Esophagus squamous epithelium (tissue), 5 donors: ENCODE data around the gene ONECUT3. TPM values are rescaled to one million over a fixed set of nuclear protein-coding genes. Genes with fewer than 3 reads are reported as not detected.

ENCODE experiments used
- DNase-seq: peaks from one replicate; lab custom pipeline; 2025; lab: John Stamatoyannopoulos, UW
- H3K27ac ChIP-seq, 4 donors: fragments of 200-600 bp; sonication (generic); one replicate each; pipeline ENCODE4 v1.5.1; 2016 to 2019; ENCODE audit warnings: mild to moderate bottlenecking in 1 of 4
- H3K27me3 ChIP-seq, 4 donors: fragments of 200-600 bp; sonication (generic); 1 replicate in 3 of 4; 2 replicates in 1 of 4; pipeline versions ENCODE4 v1.5.1 to v1.6.0; 2017 to 2021; ENCODE audit warnings: antibody characterized with exemption in 1 of 4
- H3K36me3 ChIP-seq, 3 donors: fragments of 200-600 bp; sonication (generic); one replicate each; pipeline ENCODE4 v1.5.1; 2016 to 2019
- H3K4me1 ChIP-seq, 3 donors: fragments of 200-600 bp; sonication (generic); one replicate each; pipeline ENCODE4 v1.5.1; 2017 to 2019
- H3K4me3 ChIP-seq, 4 donors: fragments of 200-600 bp; sonication (generic); 1 replicate in 3 of 4; 2 replicates in 1 of 4; pipeline ENCODE4 v1.5.1; 2016 to 2019; ENCODE audit warnings: mild to moderate bottlenecking in 2 of 4, moderate library complexity in 1 of 4
- H3K9me3 ChIP-seq, 3 donors: fragments of 200-600 bp; sonication (generic); one replicate each; pipeline ENCODE4 v1.5.1; 2016 to 2019
- CTCF ChIP-seq, 6 experiments: fragments of 450-650 bp in 4 of 6; fragments of 200-600 bp in 2 of 6; sonication (generic) in 2 of 6; IDR thresholded peaks; one replicate each; pipeline ENCODE4 v1.5.1; 2016 to 2019; ENCODE audit warnings: antibody characterized with exemption in 6 of 6, mild to moderate bottlenecking in 4 of 6, moderate library complexity in 4 of 6
- POLR2A ChIP-seq, 4 donors: fragments of 450-650 bp; IDR thresholded peaks; one replicate each; pipeline ENCODE4 v1.6.1; 2017; ENCODE audit warnings: antibody characterized with exemption in 4 of 4, mild to moderate bottlenecking in 4 of 4, moderate library complexity in 3 of 4
- WGBS, 2 donors: methylation state at CpG; one replicate each; pipeline ENCODE4 v1.1.5; 2018; 5-methylcytosine and 5-hydroxymethylcytosine counted together
- intact Hi-C: fragments of 100-400 bp; cut with DNase I; formaldehyde crosslinking; loops from one replicate; pipeline ENCODE4 v1.15.0; 2022
- total RNA-seq, 4 donors: library from RNA; depleted of rRNA; stranded (reverse); fragments of >200 nt; gene quantifications; one replicate each; pipeline ENCODE4 v1.1.0, GENCODE V29; 2016
- donor health status: DM: yes; HTN: yes; CAD: no.

ONECUT3 gene
- total RNA-seq, 4 donors from 2014 or later = not detected

GRCh38 chr19:1729568-1729925 lies 23.8 kb upstream of the ONECUT3 start:
- H3K36me3 ChIP-seq = no peaks in the 10 kb centered on the region
- H3K4me1 ChIP-seq = peaks cover 3 to 15% (median 5%) of the 10 kb centered on the region in 3 donors
- no peak overlapping the region for H3K4me3 ChIP-seq
- WGBS, 2 donors = 79 to 80% methylated on average over 6 to 18 of the region's 19 CpGs
- DNase-seq = no peak
- peaks cover 0 to 100% (median 16%) of the 10 kb centered on the region in 4 donors for H3K27me3 ChIP-seq
- TF ChIP-seq POLR2A (IDR thresholded peaks at IDR 0.05) = no peak
- TF ChIP-seq CTCF (IDR thresholded peaks at IDR 0.05) = no peak
- H3K27ac ChIP-seq = no peak overlapping the region
- intact Hi-C loops = no loop called here
- no peaks in the 10 kb centered on the region for H3K9me3 ChIP-seq

GRCh38 chr19:1730157-1730556 lies 23.1 kb upstream of the ONECUT3 start:
- 75 to 77% methylated on average over 4 to 9 of the region's 17 CpGs for WGBS, 2 donors
- no peaks in the 10 kb centered on the region for H3K36me3 ChIP-seq
- intact Hi-C loops = no loop called here
- no peak for DNase-seq
- H3K9me3 ChIP-seq = no peaks in the 10 kb centered on the region
- no peak overlapping the region for H3K27ac ChIP-seq
- TF ChIP-seq CTCF (IDR thresholded peaks at IDR 0.05) = no peak
- no peak for TF ChIP-seq POLR2A (IDR thresholded peaks at IDR 0.05)
- peaks cover 0 to 100% (median 17%) of the 10 kb centered on the region in 4 donors for H3K27me3 ChIP-seq
- H3K4me1 ChIP-seq = peaks cover 3 to 14% (median 5%) of the 10 kb centered on the region in 3 donors
- no peak overlapping the region for H3K4me3 ChIP-seq

- H3K36me3 ChIP-seq = no peaks in the 10 kb centered on the region
- no peak for DNase-seq
- TF ChIP-seq CTCF (IDR thresholded peaks at IDR 0.05) = no peak
- TF ChIP-seq POLR2A (IDR thresholded peaks at IDR 0.05) = no peak
- no peak overlapping the region for H3K27ac ChIP-seq
- H3K9me3 ChIP-seq = no peaks in the 10 kb centered on the region
- WGBS, 2 donors = 9 to 25% methylated on average over 8 to 19 of the region's 28 CpGs
- H3K4me1 ChIP-seq = no peaks in the 10 kb centered on the region
- intact Hi-C loops = no loop called here
- H3K4me3 ChIP-seq = no peak overlapping the region
- H3K27me3 ChIP-seq = peaks cover 0 to 100% (median 9%) of the 10 kb centered on the region in 4 donors
These were observed 18.9 kb upstream of the ONECUT3 start for GRCh38 chr19:1734321-1734966.

- H3K4me1 ChIP-seq = no peaks in the 10 kb centered on the region
- no peak for TF ChIP-seq POLR2A (IDR thresholded peaks at IDR 0.05)
- no peak for TF ChIP-seq CTCF (IDR thresholded peaks at IDR 0.05)
- no peak overlapping the region for H3K27ac ChIP-seq
- WGBS, 2 donors = 42 to 54% methylated on average over 2 to 3 of the region's 3 CpGs
- no peak overlapping the region for H3K4me3 ChIP-seq
- intact Hi-C loops = no loop called here
- peaks cover 0 to 9% (median 0%) of the 10 kb centered on the region in 3 donors for H3K9me3 ChIP-seq
- no peaks in the 10 kb centered on the region for H3K36me3 ChIP-seq
- DNase-seq = no peak
- peaks cover 0 to 94% (median 7%) of the 10 kb centered on the region in 4 donors for H3K27me3 ChIP-seq
These were observed 17.0 kb upstream of the ONECUT3 start for GRCh38 chr19:1736280-1736679.

- 18 to 40% methylated on average over 10 to 13 of the region's 22 CpGs for WGBS, 2 donors
- Histone ChIP-seq H3K27ac (no peak overlapping the region), H3K9me3 (peaks cover 0 to 9% (median 0%) of the 10 kb centered on the region in 3 donors), H3K27me3 (peaks cover 0 to 93% (median 7%) of the 10 kb centered on the region in 4 donors), H3K4me1 (no peaks in the 10 kb centered on the region), H3K36me3 (no peaks in the 10 kb centered on the region), H3K4me3 (no peak overlapping the region)
- DNase-seq = no peak
- no peak for TF ChIP-seq POLR2A (IDR thresholded peaks at IDR 0.05)
- TF ChIP-seq CTCF (IDR thresholded peaks at IDR 0.05) = no peak
- intact Hi-C loops = no loop called here
These were observed 16.4 kb upstream of the ONECUT3 start for GRCh38 chr19:1736927-1737326.
